SH-SY5Y (cell line): ENCODE measurements around the gene ATP5MC2.

Experiments
- GATA2 ChIP-seq: IDR thresholded peaks from 2 replicates; pipeline ENCODE4 v1.6.1; 2011; ENCODE audit warnings: mild to moderate bottlenecking, low read depth, low read length
- GATA3 ChIP-seq: IDR thresholded peaks from 2 replicates; pipeline ENCODE4 v1.6.1; 2011; ENCODE audit warnings: low read depth, mild to moderate bottlenecking, low read length, moderate library complexity

- TF ChIP-seq GATA2: no peak
- TF ChIP-seq GATA3: no peak
Measured at GRCh38 chr12:53622724-53623123, 53.2 kb downstream of the ATP5MC2 start.
